Embryonic facial prominence (tissue), 1 donor: ENCODE results near the gene TTLL10.

Experiments
- DNase-seq: peaks from one replicate; pipeline ENCODE4 v3.0.0-alpha.2; 2016; ENCODE audit errors: extremely low spot score

Gene TTLL10

DNA sequence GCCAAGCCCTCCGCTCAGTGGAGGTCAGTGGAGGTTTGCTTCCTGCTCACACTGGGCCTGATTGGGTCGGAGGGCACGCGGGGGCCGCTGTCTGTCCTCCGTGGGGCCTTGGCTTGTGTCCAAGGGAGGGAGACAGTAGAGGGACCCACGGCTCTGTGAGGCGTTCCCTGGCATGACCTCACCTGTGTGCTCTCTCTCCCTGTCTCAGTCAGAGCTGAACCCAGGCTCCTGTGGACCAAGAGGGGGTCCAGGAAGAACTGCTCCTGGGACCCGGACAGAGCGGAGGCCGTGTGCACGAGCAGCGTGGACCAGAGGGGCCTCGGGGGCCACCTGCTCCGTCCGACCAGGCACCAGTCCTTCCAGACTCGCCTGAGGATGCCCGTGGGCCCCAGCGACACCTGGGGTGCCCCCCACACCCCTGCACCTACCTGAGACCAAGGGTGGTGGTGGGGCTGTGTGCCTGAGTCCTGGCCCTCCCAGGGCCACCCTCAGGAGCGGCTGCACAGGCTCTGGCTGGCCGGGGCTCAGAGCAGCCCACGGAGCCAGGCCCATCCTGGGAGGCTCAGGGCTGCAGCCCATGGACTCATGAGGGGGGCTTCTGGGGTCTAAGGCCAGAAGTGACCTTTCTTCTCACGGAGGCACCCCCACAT, 13.3 kb upstream of the TTLL10 start:
- no peak for DNase-seq

DNA sequence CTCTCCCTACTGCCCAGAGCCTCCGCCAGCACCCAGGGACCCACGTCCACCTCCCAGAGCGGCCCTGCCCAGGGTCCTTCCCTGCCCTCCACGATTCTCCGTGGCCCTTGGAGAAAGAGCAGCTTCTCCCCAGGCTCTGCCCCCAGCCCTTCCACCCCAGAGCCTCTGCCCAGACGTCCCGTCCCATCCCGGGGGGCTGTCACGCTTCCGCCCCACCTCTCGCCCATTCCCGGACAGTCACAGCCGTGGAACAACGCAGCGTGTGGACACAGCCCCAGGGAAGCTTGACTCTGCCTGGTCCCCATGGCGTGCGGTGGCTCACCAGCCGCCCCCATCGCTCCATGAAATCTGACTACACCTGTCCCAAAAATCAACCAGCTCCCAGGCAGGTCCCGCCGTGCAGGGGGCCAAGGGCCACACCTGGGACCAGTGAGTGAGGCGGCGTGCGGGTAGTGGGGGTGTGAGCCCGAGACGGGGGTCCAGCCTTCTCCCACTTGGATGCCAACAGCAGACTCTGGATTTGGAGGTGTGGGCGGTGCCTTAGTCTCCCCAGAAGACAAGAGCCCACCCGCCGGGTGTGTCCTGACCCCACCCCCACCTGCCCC, 12.5 kb upstream of the TTLL10 start:
- no peak for DNase-seq

DNA sequence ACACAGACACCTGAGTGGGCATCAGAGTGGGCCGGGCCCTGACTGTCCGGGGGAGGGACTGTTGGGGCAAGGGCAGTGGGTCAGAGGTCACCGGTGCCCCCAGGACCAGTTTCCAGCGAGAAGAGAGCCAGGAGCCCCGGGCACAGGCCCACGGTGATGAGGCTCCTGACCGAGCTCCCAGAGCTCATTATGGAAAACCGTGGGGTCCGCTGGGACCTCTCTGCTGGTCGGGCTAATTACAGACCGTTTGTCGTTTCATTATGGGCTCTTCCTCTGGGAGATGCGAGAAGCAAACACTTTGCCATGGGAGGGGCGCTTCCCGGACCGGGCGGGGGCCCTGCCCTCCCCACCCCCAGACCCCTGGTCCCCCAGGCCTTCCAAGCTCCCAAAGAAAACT, 12.0 kb upstream of the TTLL10 start:
- no peak for DNase-seq

DNA sequence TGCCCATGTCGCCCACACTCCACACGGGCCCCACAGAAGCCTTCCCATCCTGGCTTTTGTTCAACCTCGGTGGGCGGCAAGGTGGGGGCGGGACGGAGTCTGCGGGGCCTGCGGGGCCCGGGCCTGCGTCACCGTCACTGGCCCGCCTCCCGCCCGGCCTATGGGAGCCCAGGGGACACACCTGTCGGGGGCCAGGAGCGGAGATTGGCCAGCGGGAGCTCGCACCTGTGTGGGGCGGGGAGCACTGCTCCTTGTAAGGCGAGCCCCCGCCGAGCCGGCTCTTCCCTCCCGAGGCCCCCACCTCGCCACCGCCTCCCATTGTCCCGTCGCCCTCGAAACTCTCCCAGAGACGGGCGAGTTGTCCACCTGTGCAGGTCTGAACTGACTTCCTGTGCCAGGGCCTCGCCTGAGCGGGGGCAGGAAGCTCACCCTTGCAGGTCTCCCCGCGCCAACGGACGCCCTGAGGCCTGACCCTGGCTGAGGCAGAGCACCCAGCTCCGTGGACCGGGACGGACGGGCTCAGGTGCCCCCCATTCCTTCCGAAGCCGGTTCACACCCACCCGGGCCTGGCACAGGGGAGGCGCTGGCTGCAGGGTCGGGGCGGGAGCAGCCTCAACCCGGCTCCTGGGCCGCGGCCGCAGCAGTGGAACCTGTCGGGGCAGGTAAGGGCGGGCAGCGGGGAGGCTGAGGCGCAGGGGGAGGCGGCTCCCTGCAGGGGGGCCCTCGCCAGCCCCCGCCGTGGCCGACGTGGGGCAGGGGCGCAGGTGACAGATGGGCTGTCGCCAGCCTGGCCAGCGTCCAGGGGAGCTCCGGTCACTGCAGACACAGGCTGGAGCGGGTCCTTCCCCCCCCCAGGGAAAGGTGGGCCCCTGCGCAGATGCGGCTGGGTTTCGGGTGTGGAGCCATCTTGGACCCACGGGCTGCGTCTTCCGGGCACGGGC, 10.8 kb upstream of the TTLL10 start:
- peak; percentile 29 for DNase-seq

DNA sequence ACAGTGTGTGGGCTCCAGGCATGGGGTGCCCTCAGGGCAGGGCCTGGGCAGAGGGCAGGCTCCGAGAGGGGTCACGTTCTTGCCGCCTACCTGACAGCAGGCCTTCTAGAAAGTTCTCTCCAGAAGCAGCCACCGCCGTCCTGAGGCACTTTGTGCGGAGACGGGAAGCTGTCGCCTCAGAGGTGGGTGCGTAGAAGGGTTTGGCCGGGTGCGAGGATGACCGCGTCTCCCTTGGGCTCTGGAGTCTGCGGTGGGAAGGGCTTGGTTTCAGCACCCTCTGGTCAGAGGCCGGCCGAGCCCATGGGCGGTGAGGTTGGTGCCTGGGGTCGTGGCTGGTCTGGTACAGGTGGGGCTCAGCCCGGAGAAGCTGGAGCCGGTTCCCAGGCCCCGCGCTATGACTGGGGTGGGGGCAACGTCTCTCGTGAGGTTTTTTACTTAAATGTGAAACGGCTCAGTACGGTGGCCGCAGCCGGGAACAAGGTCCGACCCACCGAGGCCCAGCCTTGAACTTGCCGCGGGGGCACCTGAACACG, 10.1 kb upstream of the TTLL10 start:
- DNase-seq = no peak

DNA sequence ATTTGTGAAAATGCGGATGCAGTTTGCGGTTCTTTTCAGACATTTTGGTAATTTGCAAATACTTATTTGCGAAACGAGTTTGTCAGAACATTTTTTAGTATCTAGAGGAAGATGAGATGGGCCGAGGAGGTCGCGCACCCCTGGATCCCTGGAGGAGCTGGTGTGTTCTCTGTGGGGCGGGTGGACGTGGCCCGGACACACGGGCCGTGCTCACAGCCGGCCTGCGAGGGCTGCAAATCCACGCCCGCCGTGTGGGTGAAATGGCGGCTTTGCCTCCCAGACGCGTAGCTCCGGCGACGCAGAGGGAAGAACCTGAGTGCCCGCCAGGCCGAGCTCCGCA, 9.3 kb upstream of the TTLL10 start:
- DNase-seq = no peak

DNA sequence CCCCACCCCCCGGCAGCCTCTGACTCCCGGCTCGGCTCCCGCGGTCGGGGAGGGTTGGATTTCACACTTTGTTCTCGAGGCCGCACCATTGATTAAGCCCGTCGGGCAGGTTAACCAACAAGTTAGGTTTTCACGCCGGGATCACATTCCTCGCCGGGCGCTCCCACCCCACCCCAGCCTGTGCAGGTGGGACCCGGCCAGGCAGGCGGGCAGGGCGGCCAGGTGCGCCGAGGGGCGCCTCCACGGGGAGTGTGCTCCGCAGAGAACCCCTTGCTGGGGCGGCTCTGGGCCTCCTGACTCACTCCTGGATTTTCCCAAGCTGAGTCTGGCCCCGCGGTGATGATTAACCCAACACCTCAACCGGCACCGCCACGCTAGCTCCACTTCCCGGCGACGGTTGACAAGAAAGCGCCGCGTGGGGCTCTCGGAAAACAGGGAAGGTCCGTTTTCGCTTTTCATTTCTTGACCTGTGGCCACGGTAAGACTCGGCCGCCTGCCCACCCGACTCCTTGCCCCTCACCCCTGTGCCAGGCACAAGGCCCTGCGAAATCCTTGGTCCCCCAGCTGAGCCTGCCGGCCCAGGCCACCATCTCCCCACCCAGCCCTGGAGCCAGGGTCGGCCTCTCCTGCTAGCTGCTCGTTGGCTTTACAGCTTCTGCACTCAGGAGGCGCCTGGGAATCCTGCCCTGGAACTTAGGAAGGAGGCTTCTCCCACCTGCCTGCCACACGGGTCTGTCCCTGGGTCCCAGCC, 8.8 kb upstream of the TTLL10 start:
- DNase-seq = no peak

DNA sequence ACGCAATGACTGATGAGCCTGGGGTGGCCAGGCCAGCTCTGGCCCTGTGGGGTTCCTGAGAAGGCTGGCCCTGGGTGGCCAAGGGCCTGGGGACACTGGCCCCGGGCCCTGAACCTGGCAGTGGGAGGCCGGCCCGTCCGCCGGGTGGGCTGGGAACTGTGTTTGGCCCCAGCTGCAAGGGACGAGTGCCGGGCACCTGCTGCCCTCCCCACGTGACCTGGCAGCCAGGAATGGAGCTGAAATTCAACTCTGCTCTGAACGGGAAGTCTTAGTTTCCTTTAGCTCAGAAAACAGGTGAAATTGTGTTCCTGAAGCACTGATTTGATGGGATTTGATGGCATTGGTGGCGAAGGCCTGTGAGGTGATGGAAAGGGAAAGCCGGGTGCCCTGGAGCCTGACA, 8.2 kb upstream of the TTLL10 start:
- no peak for DNase-seq

DNA sequence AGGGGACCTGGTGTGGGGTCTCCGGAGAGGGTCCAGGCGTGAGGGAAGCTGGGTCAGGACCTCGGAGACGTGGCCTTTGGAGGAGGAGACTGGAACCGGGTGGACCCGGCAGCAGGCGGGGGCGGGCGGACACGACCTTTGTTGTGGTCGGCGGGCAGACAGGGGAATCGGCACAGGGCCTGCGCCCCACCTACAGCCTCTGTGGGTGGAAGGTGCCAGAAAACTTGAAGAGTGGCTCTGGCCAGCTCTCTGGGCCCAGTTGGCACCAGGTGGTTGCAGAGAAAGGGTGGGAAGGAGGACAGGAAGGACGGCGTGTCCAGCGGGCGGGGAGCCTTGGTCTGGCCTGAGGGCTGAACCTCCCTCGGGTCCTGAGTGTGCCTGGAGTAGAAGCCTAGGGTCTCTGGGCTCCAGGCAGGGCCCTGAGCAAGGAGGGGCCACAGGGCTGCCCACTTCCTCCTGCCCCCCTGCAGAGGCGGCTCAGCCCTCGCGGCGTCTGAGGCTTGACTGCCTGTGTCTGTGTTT, 7.7 kb upstream of the TTLL10 start:
- no peak for DNase-seq

DNA sequence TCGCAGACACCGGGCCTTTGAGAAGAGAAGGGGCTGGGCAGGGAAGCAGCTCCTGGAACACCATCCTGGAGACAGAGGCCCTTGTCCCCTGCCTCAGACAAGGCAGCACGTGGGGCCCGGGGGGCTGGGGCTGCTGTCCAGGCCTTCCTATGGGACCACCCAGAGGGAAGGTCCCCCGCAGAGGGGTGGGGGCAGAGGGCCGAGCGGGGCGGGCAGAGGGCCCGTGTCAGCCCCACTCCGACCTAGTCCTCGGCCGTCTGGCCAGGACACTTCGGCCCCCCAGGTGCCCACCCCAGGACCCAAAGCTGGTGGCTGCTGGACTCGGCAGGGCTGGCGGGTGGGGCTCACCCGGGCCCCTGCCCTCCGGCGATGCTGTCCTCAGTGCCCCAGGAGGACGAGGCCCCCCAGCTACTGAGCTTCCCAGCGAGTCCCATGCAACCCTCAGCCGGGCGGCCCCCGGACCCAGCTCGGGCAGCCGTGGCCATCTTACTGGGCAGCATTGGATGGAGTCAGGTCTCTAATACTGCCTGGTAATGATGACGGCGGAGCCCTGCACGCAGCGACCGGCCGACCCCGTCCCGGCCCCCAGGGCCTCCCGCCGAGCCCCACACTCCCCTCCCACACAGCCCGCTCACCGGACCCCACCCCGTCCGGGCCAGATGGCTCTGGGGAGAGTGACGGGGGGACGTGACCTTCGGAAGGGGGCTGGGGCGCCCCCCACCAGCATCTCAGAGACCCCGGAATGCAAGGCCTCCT, 6.9 kb upstream of the TTLL10 start:
- no peak for DNase-seq

DNA sequence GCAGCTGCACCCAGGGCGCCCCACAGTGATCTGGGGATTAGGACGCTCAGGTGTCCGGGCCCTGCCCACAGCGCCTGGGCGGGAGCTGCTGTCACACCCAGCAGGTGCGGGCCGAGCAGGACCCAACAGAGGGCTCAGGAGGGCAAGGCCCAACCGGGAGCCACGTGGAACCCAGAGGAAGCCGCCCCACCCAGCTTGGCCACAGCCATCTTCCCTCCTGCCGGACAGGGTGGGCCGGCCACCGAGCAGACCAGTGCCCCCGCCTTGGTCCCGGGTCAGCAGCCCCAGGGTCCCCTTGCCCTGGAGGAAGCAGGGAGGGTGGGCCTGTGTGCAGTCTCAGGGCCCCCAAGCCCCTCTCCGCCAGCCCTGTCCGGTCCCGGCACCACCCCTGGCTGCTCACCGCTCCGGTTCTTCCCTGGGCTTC, 6.3 kb upstream of the TTLL10 start:
- no peak for DNase-seq

DNA sequence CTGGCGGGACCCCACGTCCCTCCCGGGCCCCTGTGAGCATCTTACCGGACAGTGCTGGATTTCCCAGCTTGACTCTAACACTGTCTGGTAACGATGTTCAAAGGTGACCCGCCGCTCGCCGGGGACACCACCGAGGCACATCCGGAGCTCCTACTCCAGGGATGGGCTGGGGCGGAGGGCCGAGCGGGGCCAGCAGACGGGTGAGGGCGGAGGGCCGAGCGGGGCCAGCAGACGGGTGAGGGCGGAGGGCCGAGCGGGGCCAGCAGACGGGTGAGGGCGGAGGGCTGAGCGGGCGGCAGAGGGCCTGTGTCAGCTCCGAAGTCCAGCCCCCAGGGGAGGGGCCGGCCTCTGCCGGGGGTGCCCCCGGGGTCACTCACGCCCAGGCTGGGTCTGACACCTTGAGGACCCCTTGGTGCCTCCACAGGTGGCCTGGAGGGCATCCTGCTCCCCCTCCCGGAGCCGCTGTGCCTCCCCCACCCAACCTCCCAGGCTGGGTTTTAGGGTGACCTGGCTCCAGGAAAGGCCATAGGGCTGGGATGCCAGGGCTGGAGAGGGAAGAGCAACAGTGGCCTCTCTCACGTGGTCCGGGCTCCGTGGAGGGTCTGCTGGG, 5.7 kb upstream of the TTLL10 start:
- no peak for DNase-seq

DNA sequence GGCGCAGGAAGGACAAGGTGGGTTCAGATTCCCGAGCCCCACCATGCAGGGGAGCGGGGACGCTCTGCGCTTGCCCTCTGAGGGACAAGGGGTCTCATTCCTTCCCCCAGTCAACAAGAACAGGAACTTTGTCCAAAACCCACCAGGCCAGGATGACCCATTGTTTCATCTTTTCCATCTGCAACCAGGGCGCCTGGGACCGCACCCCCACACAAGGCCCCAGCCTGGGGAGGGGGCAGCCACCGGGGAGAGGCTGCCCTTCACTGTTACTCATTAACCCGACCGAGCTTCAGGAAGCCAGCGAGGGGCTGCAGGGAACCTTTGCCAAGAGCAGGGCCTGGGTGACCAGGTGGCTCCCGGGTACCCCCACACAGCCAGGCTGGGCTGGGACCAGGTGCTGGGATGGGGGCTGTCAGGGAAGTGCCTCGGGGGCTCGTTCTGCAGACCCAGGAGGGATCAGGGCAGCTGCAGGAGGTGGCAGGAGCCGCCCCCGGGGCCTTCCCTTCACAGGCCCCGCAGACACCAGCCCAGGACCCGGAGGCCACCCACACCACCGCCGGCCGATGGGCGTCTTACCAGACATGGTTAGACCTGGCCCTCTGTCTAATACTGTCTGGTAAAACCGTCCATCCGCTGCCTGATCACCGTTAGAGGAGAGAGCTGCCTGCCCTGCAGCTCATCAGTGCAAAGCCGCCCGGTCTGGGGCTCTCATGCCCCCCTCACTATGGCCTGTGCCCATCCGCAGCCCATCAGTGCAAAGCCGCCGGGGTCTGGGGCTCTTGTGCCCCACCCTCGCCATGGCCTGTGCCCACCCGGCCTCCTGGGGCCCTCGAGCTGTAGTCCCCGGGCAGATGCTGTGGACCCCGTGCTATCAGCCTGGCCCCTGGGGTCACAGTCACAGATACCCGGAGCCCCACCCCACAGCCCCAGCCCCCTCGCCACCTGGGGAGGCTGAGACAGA, 4.9 kb upstream of the TTLL10 start:
- no peak for DNase-seq

DNA sequence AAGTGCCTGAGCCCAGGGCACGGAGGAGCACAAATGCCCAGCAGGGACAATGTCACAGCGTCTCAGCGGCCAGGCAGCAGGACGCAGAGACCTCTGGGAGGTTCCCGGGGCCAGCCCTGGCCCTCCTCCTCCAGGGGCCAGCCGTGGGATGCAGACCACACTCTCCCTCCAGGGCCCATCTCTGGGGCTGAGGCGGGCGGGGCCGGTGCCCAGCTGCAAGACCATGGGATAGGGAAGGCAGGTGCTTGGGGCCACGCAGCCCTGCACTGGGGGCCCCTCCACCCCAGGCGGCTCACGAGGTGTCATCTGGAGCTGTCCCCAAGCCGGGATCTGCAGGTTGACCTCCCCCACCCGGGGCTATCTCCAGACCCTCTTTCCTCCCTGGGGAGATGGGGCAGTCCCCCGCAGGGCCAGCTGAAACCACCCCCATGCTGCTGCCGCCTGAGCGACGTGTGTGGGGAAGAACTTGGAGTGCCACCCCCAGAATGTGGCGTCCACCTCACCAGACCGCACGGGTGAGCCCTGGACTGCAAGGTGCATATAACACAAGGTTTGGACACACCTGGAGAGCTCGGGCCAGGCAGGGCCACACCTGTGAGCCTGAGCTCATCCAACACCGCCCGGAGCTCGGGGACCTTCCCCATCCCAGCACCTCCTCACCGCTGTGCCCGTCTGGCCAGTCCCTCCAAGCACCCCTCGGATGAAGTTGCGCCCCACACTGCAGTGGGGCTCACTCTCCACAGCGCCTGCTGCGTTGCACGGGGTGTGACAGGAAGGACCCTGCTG, 4.1 kb upstream of the TTLL10 start:
- no peak for DNase-seq

DNA sequence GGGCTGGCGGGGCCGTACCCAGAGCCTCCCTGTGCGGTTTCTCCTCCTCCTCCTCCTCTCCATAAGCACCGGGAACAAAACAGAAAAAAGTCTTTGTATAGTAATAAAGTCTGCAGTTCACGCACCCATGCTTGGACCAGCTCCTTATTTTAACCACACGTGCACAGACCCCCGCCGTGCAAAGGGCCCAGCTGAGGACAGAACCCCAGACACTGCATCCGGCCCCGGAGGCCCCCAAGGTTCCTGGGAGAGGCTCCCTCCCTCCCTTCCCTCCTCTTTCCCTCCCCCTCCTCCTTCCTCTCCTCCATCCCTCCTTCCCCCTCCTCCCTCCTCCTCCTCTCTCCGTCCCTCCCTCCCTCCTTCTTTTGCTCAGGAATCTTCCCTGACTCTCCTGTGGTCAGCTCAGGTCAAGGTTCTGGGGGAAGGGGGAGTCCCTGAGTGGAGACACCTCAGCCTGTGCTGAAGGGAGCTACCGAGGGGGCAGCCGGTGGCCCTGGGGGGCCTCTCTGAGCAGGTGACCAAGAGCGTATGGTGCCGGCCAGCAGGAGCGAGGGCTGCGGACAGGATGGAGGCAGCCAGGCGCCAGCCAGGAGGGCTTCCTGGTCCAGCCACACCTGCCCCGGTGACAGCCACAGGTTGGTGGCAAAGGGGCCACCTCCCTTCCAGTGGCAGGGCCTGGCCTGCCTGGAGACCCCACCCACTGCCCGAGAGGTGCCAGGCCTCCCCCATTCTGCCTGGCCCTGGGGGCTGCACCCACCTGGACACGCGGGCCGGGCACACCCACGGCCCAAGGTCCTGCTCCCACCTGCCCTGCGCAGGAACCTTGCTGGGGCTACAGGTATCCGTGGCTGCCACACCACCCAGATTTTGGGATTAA, 3.2 kb upstream of the TTLL10 start:
- no peak for DNase-seq

DNA sequence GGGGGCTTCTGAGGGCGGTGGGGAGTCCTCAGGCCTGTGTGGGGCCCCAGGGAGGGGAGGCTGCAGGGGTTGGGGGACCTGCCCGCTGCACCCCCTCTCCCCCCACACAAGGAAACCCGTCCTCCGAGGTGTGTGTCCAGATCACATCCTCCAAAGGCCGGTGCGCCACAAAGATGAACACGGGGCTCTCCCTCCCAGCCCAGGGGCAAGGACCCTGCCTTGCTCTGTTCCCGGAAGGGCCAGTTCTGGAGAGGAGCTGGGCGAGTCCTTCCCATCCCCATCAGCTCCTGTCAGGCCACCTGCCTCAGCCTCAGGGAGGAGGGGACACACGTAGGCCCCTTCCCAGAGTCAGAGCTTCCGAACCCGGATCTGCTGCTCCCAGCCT, 2.5 kb upstream of the TTLL10 start:
- DNase-seq = no peak

DNA sequence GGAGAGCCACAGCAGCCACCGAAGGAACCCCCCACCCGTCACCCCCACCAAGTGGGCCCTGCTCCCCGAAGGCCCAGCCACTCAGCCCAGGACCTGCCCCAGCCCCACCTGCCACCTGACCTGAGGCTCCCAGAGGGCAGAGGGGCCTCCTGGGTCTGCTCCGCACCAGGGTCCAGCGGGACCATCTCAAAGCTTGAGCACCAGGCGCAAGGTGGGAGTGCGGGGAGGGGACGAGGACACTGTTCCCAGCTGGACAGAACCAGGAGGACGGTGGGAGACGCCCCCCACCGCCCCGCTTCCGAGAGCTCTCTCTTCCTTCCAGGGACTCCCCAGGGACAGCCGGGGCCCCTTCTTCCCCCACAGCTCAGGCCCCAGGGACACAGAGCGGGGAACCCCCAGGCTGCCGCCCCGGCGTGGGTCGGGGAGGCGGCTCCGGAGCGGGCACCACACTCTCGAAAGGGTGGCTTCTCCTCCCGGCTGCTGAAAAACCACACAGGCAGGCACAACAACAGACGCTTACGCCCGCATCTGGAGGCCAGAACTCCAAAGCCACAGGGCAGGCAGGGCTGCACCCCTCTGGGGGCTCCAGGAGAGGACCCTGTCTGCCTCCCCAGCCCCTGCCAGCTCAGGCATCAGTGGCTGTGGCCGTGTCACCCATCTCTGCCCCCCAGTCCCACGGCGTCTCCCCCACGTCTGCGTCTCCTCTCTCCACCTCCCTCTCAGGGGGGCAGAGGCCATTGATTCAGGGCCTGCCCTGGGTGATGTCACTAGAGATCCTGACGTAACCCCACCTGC, 1.9 kb upstream of the TTLL10 start:
- DNase-seq = no peak
